ENCODE results near the gene GRAMD1B.

GRCh38 chr11:123580557-123581275 is 150.6 kb downstream of the GRAMD1B start:
- TF ChIP-seq, protein P1, sequence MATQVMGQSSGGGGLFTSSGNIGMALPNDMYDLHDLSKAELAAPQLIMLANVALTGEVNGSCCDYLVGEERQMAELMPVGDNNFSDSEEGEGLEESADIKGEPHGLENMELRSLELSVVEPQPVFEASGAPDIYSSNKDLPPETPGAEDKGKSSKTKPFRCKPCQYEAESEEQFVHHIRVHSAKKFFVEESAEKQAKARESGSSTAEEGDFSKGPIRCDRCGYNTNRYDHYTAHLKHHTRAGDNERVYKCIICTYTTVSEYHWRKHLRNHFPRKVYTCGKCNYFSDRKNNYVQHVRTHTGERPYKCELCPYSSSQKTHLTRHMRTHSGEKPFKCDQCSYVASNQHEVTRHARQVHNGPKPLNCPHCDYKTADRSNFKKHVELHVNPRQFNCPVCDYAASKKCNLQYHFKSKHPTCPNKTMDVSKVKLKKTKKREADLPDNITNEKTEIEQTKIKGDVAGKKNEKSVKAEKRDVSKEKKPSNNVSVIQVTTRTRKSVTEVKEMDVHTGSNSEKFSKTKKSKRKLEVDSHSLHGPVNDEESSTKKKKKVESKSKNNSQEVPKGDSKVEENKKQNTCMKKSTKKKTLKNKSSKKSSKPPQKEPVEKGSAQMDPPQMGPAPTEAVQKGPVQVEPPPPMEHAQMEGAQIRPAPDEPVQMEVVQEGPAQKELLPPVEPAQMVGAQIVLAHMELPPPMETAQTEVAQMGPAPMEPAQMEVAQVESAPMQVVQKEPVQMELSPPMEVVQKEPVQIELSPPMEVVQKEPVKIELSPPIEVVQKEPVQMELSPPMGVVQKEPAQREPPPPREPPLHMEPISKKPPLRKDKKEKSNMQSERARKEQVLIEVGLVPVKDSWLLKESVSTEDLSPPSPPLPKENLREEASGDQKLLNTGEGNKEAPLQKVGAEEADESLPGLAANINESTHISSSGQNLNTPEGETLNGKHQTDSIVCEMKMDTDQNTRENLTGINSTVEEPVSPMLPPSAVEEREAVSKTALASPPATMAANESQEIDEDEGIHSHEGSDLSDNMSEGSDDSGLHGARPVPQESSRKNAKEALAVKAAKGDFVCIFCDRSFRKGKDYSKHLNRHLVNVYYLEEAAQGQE (IDR thresholded peaks at IDR 0.05; ENCODE audit: insufficient replicate concordance, low read depth) = no peak
- peak; percentile 52 for TF ChIP-seq CTCF (IDR thresholded peaks at IDR 0.05; ENCODE audit: insufficient read depth, low read length)
- TF ChIP-seq POLR2AphosphoS5 (IDR thresholded peaks at IDR 0.05; ENCODE audit: low read depth) = no peak
- TF ChIP-seq SPI1 (IDR thresholded peaks at IDR 0.05; ENCODE audit: borderline replicate concordance, low read depth) = peak; percentile 58; the same call in 1 of the 2 replicates
- no peak for TF ChIP-seq GABPA (IDR thresholded peaks at IDR 0.05; ENCODE audit: low read depth)
